H7 (cell line): ENCODE results near the gene PARK7. TPM values are rescaled to one million over a fixed set of nuclear protein-coding genes. Genes with fewer than 3 reads are reported as not detected.
"Not testable (repeated sequence)": the region's sequence is repeated elsewhere in the genome, so short reads cannot be mapped to it uniquely, and the experiment has no call there.

ENCODE experiments used
- DNase-seq: peaks from one replicate; pipeline ENCODE4 v3.0.0; 2012
- H3K27me3 ChIP-seq: 2 replicates; pipeline ENCODE4 v1.6.0; 2011; ENCODE audit warnings: mild to moderate bottlenecking, low read length; ENCODE audit not compliant: control insufficient read depth, insufficient read depth
- H3K36me3 ChIP-seq: replicated peaks from 2 replicates; pipeline ENCODE4 v1.5.1; 2011; ENCODE audit warnings: low read length; ENCODE audit not compliant: control insufficient read depth, insufficient read depth
- H3K4me3 ChIP-seq: 2 replicates; pipeline ENCODE4 v1.5.1; 2011; ENCODE audit warnings: low read depth, mild to moderate bottlenecking, control low read depth, low read length, moderate library complexity; ENCODE audit not compliant: insufficient read depth
- total RNA-seq: library from RNA; depleted of rRNA; stranded (reverse); fragments of >200 nt; shearing (Covaris generic); gene quantifications from 2 replicates; pipeline ENCODE4 v1.2.3, GENCODE V29; 2014

PARK7 gene
- total RNA-seq, 1 experiment from 2014 or later, result 298 TPM

DNA sequence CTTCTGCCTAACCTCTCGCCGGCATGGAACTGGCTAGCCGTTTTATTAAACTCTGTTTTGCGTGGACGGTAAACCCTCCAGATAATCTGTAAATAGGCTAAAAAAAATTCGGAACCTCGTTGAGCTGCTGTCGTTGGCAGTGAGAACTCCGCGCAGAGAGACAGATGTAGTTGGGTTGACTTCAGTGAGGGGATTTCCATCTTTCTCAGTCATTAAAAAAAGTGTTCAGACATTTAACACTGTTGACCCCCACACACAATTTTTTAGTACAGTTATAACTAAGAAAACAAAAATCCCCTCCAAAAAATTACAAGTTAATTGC lies 464 bp downstream of the PARK7 start:
- Histone ChIP-seq H3K4me3 (peak overlapping the region; percentile 97), H3K27me3 (no peaks in the 10 kb centered on the region), H3K36me3 (peaks cover 21% of the 10 kb centered on the region)
- DNase-seq, result no peak

DNA sequence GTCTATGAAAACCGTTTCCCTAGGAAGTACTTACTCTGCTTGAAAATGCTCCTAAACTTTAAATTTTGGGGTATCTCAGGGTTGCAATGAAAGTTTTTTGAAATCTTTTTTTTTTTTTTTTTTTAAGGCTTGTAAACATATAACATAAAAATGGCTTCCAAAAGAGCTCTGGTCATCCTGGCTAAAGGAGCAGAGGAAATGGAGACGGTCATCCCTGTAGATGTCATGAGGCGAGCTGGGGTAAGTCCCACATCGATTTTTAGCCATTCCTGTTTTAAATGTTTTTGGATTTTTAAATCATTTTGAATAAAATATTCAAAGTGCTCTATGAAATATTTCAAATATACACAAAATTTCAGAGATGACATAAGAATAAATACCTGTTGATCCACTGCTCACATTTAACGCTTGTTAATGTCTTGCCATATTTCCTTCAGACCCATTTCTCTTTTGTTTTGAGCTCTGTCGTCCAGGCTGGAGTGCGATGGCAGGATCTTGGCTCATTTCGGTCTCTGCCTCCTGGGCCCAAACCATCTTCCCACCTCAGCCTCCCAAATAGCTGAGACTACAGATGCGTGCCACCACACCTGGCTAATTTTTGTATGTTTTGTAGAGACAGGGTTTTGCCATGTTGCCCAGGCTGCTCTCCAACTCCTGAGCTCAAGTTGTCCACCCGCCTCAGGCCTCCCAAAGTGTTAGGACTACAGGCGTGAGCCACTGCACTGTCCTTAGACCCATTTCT lies 1.3 kb downstream of the PARK7 start:
- DNase-seq, result no peak
- H3K4me3 ChIP-seq, result peak overlapping the region; percentile 97; the same call in 1 of the 2 replicates
- H3K27me3 ChIP-seq, result no peaks in the 10 kb centered on the region
- H3K36me3 ChIP-seq, result peaks cover 22% of the 10 kb centered on the region

DNA sequence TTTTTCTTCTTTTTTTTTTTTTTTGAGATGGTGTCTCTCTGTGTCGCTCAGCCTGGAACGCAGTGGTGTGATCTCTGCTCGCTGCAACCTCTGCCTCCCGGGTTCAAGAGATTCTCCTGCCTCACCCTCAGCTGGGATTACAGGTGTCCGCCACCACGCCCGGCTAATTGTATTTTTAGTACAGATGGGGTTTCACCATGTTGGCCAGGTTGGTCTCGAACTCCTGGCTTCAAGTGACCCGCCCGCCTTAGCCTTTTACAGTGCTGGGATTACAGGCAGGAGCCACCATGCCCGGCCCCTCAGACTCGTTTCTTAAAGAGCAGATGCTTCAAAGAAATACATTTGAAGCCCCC lies 1.8 kb downstream of the PARK7 start:
- H3K27me3 ChIP-seq, H3K4me3 ChIP-seq, DNase-seq: not testable (repeated sequence)
- H3K36me3 ChIP-seq, result peaks cover 22% of the 10 kb centered on the region

DNA sequence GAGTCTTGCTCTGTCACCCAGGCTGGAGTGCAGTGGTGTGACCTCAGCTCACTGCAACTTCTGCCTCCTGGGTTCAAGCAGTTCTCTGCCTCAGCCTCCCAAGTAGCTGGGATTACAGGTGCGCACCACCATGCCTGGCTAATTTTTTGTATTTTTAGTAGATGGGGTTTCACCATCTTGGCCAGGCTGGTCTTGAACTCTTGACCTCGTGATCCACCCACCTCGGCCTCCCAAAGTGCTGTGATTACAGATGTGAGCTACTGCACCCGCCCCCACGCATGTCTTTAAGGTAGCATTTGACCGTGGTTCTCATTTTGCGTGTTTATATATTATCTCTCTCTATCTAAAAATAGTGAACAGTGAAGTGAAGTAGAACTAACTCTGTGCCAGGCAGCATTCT lies 2.3 kb downstream of the PARK7 start:
- H3K4me3 ChIP-seq, DNase-seq, H3K27me3 ChIP-seq: not testable (repeated sequence)
- peaks cover 25% of the 10 kb centered on the region for H3K36me3 ChIP-seq

DNA sequence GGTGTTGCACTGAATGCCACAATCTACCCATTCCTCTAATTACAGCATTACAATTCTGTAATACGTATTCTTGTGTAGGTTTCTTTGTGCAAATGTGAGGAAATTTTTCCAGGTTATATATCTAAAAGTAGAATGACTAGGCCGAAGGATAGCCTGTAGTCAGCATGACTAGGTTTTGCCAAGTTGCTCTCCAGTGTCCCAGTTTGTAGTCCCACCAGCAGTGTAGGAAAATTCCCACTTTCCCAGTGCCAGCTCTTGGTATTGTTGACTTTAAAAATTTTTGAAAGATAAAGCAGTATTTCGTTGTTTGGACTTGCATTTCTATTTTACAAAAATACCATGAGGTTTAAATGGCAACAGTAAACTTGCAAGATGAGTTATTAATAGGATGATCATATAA lies 3.0 kb downstream of the PARK7 start:
- peaks cover 27% of the 10 kb centered on the region for H3K36me3 ChIP-seq
- H3K4me3 ChIP-seq, result no peak overlapping the region
- DNase-seq, result no peak
- H3K27me3 ChIP-seq, result no peaks in the 10 kb centered on the region

DNA sequence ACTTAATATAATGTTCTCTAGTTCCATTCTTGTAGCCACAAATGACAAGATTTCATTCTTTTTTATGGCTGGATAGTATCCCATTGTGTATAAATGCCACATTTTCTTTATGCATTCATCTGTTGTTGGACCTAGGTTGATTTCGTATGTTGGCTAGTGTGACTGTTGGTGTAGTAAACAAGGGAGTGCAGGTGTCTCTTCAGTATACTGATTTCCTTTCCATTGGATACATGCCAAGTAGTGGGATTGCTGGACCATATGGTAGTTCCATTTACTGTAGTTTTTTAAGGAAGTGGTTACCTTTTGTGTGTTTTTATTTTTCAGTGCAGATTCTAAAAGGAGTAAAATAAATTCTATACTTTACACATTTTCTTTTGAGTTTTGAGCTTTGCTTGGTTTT lies 5.7 kb downstream of the PARK7 start:
- no peak overlapping the region for H3K4me3 ChIP-seq
- no peak for DNase-seq
- peaks cover 39% of the 10 kb centered on the region for H3K36me3 ChIP-seq
- H3K27me3 ChIP-seq, result no peaks in the 10 kb centered on the region

DNA sequence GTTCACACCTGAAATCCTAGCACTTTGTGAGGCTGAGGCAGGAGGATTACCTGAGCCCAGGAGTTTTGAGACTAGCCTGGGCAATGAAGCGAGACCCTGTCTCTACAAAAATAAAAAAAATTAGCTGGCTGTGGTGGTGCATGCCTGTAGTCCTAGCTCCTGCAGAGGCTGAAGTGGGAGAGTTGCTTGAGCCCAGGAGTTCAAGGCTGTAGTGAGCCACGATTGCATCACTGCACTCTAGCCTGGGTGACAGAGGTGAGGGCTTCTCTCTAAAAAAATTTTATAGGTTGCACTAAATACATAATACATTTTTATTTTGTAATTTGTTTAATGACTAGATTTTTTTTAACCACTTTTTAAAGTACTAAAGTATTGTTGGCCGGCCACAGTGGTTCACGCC lies 6.1 kb downstream of the PARK7 start:
- H3K4me3 ChIP-seq, result no peak overlapping the region
- H3K27me3 ChIP-seq, result no peaks in the 10 kb centered on the region
- no peak for DNase-seq
- H3K36me3 ChIP-seq, result peaks cover 40% of the 10 kb centered on the region

DNA sequence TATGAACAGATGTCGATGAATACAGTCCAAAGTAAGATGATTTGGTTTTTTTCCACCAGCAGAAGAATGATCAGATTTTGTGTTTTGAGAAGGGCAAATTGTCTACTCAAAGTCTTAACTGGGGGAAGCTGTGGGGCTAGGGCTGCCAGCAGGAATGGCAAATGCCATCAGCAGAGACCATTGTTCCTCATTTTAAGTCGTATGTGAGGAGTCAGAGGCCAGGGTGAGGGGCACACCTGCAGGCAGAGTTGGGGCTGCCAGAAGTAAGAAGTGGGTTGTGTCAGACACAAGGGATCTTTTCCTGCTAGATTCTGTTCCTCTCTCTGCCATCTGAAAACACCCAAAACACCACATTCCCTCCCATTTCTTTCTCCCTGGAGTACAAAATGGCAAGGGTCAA lies 8.7 kb downstream of the PARK7 start:
- Histone ChIP-seq H3K4me3 (no peak overlapping the region), H3K36me3 (peaks cover 30% of the 10 kb centered on the region), H3K27me3 (no peaks in the 10 kb centered on the region)
- no peak for DNase-seq

DNA sequence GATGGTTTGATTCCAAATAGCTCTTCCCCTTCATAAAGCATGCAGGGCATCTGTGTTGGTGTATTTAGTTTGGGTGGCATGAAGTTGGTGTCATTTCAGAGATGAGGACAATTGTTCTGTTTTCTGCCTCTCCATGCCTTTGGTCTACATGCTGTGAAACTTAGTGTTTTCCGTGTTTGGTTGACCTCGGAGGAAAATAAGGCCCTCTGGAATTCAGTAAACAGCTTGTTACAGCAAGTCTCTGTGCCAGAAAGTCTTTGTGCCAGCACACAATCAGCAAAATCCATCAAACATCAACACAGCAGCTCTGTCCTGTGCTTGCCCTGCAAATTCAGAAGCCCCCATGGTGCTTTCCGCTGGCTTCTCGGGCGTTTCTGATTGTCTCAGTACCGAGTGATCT lies 9.5 kb downstream of the PARK7 start:
- Histone ChIP-seq H3K4me3 (no peak overlapping the region), H3K36me3 (peaks cover 24% of the 10 kb centered on the region), H3K27me3 (no peaks in the 10 kb centered on the region)
- no peak for DNase-seq

DNA sequence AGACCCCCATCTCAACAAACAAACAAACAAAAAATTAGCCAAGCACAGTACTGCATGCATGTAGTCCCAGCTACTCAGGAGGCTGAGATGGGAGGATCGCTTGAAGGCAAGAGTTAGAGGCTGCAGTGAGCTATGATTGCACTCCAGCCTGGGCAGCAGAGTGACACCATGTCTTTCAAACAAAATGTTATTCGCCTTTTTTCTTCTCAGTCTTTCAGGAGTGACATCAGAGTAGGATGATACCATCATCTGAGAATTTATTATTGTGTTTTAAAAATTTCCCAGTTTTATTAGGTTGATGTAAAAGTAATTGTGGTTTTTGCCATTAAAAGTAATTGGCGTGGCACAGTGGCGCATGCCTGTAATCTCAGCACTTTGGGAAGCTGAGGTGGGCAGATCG lies 10.8 kb downstream of the PARK7 start:
- Histone ChIP-seq H3K36me3 (peaks cover 21% of the 10 kb centered on the region), H3K27me3 (no peaks in the 10 kb centered on the region), H3K4me3 (no peak overlapping the region)
- no peak for DNase-seq

DNA sequence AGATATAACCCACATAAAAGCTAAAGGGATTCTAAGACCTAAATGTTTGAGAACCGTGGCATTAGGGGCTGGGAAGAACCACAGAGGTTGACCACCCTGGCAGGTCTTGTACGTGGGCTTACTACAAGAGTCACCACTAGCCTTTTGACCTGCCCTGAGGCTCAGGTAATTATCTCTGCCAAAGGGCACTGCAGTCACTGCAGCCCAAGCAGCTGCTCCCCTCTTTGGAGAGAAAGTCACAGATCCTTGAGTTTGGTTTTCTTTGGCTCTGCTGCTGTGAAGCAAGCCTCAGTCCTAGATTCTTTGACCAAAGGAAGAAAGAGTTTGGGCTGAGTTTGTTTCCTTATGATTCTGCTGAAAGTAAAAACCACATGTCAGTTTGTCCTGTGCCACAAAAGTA lies 11.6 kb downstream of the PARK7 start:
- H3K27me3 ChIP-seq, result no peaks in the 10 kb centered on the region
- peaks cover 25% of the 10 kb centered on the region for H3K36me3 ChIP-seq
- H3K4me3 ChIP-seq, result no peak overlapping the region
- DNase-seq, result no peak

DNA sequence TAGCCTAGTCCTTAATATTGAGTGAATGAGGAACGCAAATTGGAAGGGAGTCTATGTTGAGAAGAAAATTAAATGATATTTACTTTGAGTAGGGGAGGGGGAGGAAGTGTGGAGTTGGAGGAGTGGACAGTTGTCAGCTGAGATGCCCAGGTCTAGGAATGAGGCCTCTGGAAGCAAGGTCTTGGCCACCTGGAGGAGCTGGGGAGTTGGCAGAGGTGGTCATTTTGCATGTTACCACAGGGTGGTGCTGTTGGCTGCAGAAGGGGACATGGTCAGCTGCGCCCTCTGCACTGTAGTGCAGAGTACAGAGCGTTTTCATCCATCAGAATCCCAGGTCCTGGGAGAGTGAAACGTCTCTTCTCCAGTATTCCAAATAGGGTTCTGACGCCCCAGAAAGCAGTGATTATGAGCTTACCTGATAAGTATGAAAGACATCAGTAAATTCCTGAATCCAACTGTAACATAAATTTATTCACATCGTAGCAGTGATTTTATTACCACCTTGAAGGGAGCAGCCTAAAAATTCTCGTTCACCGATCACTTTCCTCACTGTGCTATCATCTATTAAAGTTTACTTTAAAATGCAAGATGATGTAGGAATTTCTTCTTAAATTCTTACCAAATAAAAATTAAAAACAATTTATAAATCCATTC lies 13.8 kb downstream of the PARK7 start:
- Histone ChIP-seq H3K36me3 (peaks cover 22% of the 10 kb centered on the region), H3K27me3 (no peaks in the 10 kb centered on the region), H3K4me3 (no peak overlapping the region)
- peak; percentile 92 for DNase-seq

DNA sequence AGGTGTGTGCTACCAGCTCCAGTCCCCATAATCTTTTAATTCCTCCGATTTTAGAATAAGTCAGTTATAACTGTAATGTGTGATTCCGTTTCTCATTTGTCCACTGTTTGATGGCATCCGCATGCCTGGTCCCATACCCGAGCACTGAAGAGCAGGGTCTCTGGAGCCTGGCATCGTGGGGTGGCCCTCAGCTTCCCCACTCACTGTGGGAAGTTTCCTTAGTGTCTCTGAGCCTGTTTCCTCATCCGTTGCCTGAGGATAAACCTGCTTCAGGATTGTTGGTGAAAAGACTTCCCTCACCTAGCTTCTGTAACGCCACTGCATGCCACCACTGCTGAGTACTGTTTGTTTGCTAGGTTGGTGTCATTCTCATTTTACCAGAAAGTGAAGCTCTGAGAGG lies 19.5 kb downstream of the PARK7 start:
- Histone ChIP-seq H3K4me3 (no peak overlapping the region), H3K27me3 (no peaks in the 10 kb centered on the region), H3K36me3 (peaks cover 30% of the 10 kb centered on the region)
- DNase-seq, result no peak

DNA sequence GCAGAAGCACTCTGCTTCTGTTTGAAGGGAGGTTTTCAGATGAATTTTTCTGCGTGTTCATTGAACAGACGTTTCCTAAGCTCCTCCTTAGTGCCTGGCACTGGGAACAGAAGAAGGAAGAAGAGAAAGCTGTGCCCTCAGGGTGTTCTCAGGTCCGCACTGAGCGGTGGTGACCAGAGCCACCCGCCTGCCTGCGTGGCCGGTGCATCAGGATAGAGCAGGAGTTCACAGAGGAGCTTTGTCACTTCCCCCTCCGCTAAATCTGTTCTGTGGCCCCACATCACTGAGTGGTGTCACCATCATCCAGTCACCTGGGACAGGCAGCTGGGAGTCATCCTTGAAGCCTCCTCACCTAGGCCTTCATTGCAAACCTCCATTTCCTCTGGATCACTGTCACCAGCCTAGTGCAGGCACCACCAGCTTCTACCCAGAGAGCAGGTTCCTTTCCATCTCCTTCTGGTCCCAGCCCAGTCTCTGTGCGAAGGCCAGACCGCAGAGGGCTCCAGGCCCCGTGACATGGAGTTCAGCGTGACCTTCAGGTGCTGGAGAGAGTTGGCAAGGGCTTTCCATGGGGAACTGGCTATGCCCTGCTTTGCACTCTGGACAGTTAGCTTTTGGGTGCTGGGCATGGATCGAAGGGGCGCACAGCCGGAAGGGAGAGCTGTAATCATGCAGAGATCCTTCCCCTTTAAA lies 21.7 kb downstream of the PARK7 start:
- Histone ChIP-seq H3K36me3 (peaks cover 27% of the 10 kb centered on the region), H3K4me3 (no peak overlapping the region), H3K27me3 (no peaks in the 10 kb centered on the region)
- no peak for DNase-seq

DNA sequence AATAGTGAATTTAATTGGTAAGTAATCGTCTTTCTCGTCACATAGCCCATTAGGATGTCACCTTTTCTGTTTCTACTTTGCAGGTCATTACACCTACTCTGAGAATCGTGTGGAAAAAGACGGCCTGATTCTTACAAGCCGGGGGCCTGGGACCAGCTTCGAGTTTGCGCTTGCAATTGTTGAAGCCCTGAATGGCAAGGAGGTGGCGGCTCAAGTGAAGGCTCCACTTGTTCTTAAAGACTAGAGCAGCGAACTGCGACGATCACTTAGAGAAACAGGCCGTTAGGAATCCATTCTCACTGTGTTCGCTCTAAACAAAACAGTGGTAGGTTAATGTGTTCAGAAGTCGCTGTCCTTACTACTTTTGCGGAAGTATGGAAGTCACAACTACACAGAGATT lies 23.3 kb downstream of the PARK7 start:
- Histone ChIP-seq H3K4me3 (no peak overlapping the region), H3K36me3 (peaks cover 20% of the 10 kb centered on the region), H3K27me3 (no peaks in the 10 kb centered on the region)
- no peak for DNase-seq
